ENCODE data around the gene NINL.

The NINL gene

DNA sequence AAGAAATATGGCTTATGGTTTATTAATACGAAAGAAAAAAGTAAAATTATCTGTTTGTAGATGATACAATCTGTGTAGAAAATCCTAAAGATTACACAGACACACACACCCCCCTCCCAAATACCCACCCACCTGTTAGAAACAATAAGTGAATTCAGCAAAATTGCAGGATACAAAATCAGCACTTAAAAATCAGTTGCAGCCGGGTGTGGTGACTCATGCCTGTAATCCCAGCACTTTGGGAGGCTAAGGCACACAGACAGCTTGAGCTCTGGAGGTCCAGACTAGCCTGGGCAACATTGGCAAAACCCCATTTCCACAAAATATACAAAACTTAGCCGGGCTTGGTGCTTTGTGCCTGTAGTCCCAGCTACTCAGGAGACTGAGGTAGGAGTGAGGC lies 42.3 kb downstream of the NINL start:
- DNase-seq (ENCODE audit: extremely low read depth, low read depth) = no peak
- TF ChIP-seq, protein P1, sequence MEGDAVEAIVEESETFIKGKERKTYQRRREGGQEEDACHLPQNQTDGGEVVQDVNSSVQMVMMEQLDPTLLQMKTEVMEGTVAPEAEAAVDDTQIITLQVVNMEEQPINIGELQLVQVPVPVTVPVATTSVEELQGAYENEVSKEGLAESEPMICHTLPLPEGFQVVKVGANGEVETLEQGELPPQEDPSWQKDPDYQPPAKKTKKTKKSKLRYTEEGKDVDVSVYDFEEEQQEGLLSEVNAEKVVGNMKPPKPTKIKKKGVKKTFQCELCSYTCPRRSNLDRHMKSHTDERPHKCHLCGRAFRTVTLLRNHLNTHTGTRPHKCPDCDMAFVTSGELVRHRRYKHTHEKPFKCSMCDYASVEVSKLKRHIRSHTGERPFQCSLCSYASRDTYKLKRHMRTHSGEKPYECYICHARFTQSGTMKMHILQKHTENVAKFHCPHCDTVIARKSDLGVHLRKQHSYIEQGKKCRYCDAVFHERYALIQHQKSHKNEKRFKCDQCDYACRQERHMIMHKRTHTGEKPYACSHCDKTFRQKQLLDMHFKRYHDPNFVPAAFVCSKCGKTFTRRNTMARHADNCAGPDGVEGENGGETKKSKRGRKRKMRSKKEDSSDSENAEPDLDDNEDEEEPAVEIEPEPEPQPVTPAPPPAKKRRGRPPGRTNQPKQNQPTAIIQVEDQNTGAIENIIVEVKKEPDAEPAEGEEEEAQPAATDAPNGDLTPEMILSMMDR (IDR thresholded peaks at IDR 0.05; ENCODE audit: low read depth, low read length) = no peak

DNA sequence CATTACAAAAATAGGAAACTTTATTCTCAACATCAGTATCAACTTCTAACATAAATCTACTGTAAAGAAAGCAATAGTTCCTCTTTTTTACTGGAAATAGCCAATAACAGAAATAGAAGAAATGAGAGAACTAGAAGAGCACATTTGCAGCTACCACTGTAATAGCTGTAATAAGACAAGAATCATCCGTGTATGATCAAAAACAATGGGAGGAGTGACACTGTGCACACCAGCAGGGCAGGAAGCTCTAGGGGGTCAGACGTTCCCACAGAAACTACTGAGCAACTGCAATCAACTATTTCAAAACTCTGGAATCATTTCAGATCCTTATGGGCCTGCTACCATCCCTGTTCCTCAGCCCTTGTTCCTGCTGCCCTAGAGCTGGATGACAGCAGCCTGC lies 43.7 kb downstream of the NINL start:
- TF ChIP-seq, protein P1 (IDR thresholded peaks at IDR 0.05; ENCODE audit: low read depth, low read length) = no peak
- DNase-seq (ENCODE audit: extremely low read depth, low read depth) = no peak

DNA sequence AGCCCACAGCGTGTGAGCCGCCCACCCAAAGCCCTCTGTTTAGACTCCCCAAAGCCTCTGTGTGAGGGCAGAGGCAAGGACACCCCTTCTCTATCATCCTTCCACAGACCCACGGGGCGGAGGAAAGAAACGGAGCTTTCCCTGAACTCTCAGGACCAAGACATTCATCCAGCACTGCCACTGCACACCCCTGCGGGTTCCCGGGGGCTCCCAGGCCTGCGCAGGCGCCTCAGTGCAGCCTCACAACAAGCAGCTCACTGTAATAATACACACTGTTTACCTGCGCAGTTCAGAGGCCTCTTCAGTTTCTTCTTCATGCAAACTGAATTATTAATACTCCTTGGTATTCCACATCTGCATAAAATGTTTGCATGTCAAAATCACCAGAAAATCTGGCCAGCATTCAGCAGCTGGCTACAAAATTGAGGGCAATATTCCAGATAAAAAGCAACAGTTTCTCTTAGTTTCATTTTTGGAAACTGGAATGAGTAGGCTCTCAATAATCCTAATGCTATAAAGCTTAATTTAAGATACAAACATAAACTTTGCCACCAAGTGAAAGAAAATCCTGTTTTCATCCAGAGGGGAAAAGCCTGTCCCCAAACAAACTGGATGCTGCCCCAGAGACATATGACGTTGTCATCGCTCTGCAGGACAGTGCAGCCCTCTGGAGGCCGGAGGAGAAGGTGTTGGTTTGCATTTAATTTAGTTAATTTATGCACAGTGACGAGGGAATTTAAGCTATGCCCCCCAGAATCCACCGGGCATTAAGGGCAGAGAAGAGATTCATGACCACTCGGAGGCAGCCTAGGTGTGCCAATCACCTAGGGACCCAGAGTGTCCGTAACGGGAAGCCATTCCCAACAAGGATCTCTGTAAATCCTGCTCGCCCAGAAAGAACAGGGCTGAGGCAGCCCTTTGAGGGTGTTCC lies 45.3 kb downstream of the NINL start:
- peak; percentile 12 for DNase-seq (ENCODE audit: extremely low read depth, low read depth)
- TF ChIP-seq, protein P1 (IDR thresholded peaks at IDR 0.05; ENCODE audit: low read depth, low read length) = peak; percentile 43

DNA sequence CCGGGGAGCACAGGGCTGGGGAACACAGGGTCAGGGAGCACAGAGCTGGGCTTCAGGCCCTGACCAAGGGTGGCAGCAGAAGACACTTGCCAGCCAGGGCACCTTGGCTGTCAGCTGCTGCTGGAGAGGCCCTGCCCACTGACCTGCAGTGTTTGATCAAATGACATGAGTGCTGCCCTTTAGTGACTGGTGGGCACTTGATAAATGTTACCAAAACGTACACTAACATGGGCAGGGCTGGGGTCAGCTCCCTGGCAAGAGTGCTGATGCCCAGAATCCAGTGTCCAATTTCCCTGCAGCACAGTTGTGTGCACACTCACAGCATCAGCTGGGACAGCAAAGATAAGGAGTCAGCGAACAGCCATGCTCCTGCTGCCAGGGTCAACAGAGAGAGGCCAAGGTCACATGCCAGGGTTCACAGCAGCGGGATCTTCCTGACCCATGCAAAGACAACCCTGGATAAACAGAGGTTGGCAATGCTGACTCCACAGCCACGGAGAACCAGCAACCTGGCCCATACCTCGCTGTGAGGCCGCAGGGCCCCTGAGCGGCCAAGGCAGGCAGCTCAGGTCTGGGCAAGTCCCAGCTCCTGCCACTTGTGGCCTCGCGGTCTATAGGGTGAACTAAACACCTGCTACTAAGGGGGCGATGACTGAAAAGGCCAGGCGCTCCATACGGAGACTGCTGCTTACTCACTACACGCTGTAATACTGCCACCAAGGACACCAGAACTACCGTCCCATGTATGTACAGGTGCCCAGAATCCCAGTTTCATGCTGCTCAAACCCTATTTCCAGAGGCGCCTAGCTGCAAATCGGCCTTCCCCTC lies 46.3 kb downstream of the NINL start:
- no peak for DNase-seq (ENCODE audit: extremely low read depth, low read depth)
- TF ChIP-seq, protein P1 (IDR thresholded peaks at IDR 0.05; ENCODE audit: low read depth, low read length) = no peak

DNA sequence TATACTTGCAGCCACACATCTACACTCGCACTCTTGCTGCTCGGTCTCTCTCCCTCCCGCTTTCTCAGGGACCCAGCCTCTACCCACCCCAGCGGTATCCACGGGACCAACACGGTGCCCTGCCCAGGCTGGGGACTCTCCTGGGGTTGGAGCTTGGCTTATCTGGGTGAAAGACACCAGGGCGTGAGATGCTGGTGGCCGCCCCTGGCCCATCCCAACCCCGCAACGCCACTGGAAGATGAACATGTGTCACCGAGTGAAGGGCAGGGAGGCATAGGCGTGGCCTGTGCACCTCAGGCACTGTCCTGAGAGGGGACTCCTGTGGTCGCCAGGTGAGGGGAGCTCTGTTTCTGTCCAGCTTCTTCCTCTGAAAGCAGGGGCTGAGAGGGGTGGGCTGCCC lies 47.4 kb downstream of the NINL start:
- TF ChIP-seq, protein P1 (IDR thresholded peaks at IDR 0.05; ENCODE audit: low read depth, low read length) = no peak
- no peak for DNase-seq (ENCODE audit: extremely low read depth, low read depth)

DNA sequence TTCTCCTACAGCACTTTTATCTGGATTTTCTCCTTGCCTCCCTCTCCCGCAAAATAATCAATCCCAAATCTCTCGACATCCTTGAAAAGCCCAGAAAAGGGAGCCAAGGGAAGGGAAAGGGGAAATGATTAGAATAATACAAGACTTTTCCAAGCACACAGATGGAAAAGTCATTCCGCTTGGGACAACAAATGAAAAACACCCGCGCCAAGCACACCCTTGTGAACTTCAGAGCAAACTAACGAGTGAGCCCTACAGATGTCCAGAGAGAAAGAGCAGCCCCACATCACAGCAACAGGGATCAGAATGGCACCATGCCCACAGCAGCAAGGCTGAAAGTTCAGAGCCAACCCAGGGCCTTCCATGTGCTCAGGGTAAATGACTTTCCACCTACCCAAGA lies 49.6 kb downstream of the NINL start:
- DNase-seq (ENCODE audit: extremely low read depth, low read depth) = no peak
- TF ChIP-seq, protein P1 (IDR thresholded peaks at IDR 0.05; ENCODE audit: low read depth, low read length) = no peak

DNA sequence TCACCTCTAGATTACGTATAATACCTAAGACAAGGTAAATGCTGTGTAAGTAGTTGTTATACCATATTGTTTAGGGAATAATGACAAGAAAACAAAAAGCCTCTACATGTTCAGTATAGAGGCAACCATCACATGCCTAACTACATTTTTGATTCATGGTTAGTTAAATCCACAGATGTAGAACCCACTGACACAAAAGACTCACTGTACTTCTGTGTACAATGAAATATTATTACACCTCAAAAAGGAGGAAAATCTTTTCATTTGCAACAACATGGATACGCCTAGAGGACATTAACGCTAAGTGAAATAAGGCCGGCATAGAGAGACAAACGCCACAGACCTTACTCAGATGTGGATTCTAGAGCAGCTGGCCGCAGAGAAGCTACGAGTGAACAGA lies 50.5 kb downstream of the NINL start:
- DNase-seq (ENCODE audit: extremely low read depth, low read depth) = no peak
- TF ChIP-seq, protein P1 (IDR thresholded peaks at IDR 0.05; ENCODE audit: low read depth, low read length) = no peak
